HFFc6 (cell line): Measurements from ENCODE around the gene RPL10. TPM values are rescaled to one million over a fixed set of nuclear protein-coding genes. Genes with fewer than 3 reads are reported as not detected.

Experiments used
- DNase-seq: peaks from one replicate; pipeline ENCODE4 v3.0.0-alpha.2; 2018
- H3K27ac Mint-ChIP-seq: 2 replicates; pipeline ENCODE4 v1.8.0; 2020; ENCODE audit warnings: mild to moderate bottlenecking, mixed read lengths
- H3K27me3 Mint-ChIP-seq: 2 replicates; pipeline ENCODE4 v1.8.0; 2021; ENCODE audit warnings: mild to moderate bottlenecking, moderate library complexity, mixed read lengths; ENCODE audit not compliant: insufficient read depth
- H3K36me3 Mint-ChIP-seq: 2 replicates; pipeline ENCODE4 v1.8.0; 2021; ENCODE audit warnings: low read depth, mixed read lengths
- H3K4me1 Mint-ChIP-seq: 2 replicates; pipeline ENCODE4 v1.8.0; 2020; ENCODE audit warnings: low read depth, mixed read lengths
- H3K4me3 Mint-ChIP-seq: 2 replicates; pipeline ENCODE4 v1.8.0; 2020; ENCODE audit warnings: mild to moderate bottlenecking, moderate library complexity, mixed read lengths
- H3K9me3 Mint-ChIP-seq: 2 replicates; pipeline ENCODE4 v1.8.0; 2020; ENCODE audit warnings: mild to moderate bottlenecking, mixed read lengths
- CTCF ChIP-seq: fragments of 200-600 bp; sonication (generic); IDR thresholded peaks from 2 replicates; pipeline ENCODE4 v1.5.0; 2021; ENCODE audit warnings: antibody characterized with exemption, mild to moderate bottlenecking
- total RNA-seq, 6 experiments: library from RNA; stranded (reverse); fragmentation: NEBNext Ultra II Directional; extraction: Animal tissue kit (Norgen Biotek cat#: 25700); gene quantifications; 2 replicates in 1 of 6; 3 replicates in 5 of 6; pipeline ENCODE4 v1.2.3, GENCODE V29; 2021

The RPL10 gene
- total RNA-seq, 6 experiments from 2014 or later, result 1,764 to 1,978 (median 1,934) TPM

- H3K36me3 Mint-ChIP-seq, result peaks cover 8% of the 10 kb centered on the region; the same call in 1 of the 2 replicates
- H3K4me3 Mint-ChIP-seq, result no peak overlapping the region
- peak overlapping the region; percentile 42; the same call in 1 of the 2 replicates for H3K27ac Mint-ChIP-seq
- H3K4me1 Mint-ChIP-seq, result peaks cover 5% of the 10 kb centered on the region; the same call in 1 of the 2 replicates
- no peaks in the 10 kb centered on the region for H3K9me3 Mint-ChIP-seq
- TF ChIP-seq CTCF, result no peak
- no peak for DNase-seq
- peaks cover 13% of the 10 kb centered on the region for H3K27me3 Mint-ChIP-seq
Observed at GRCh38 chrX:154362085-154362742, 36.0 kb upstream of the RPL10 start.

GRCh38 chrX:154363706-154364439 is 34.3 kb upstream of the RPL10 start:
- DNase-seq, result no peak
- peaks cover 5% of the 10 kb centered on the region; the same call in 1 of the 2 replicates for H3K4me1 Mint-ChIP-seq
- TF ChIP-seq CTCF, result no peak

GRCh38 chrX:154365052-154365600 is 33.1 kb upstream of the RPL10 start:
- Mint-ChIP-seq H3K9me3 (no peaks in the 10 kb centered on the region), H3K36me3 (peaks cover 11% of the 10 kb centered on the region), H3K27me3 (peaks cover 11% of the 10 kb centered on the region), H3K27ac (no peak overlapping the region; the same call in 1 of the 2 replicates), H3K4me1 (peaks cover 5% of the 10 kb centered on the region; the same call in 1 of the 2 replicates), H3K4me3 (no peak overlapping the region; the same call in 1 of the 2 replicates)
- TF ChIP-seq CTCF, result no peak
- no peak for DNase-seq

More at GRCh38 chrX:154363706-154364439, 34.3 kb upstream of the RPL10 start:
- H3K36me3 Mint-ChIP-seq, result peaks cover 5% of the 10 kb centered on the region; the same call in 1 of the 2 replicates
- H3K27ac Mint-ChIP-seq, result no peak overlapping the region
- no peaks in the 10 kb centered on the region for H3K9me3 Mint-ChIP-seq
- H3K27me3 Mint-ChIP-seq, result peaks cover 7% of the 10 kb centered on the region
- H3K4me3 Mint-ChIP-seq, result no peak overlapping the region

- Mint-ChIP-seq H3K4me3 (0 out of 2 replicates have a peak overlapping the region, but pooled peaks have one; percentile 28), H3K27ac (no peak overlapping the region; the same call in 1 of the 2 replicates), H3K27me3 (peaks cover 15% of the 10 kb centered on the region), H3K36me3 (peaks cover 12% of the 10 kb centered on the region), H3K4me1 (peaks cover 5% of the 10 kb centered on the region; the same call in 1 of the 2 replicates), H3K9me3 (0 out of 2 replicates have a peak, but pooled peaks cover 4% of the 10 kb centered on the region)
- no peak for DNase-seq
- TF ChIP-seq CTCF, result no peak
Observed at GRCh38 chrX:154365997-154366665, 32.0 kb upstream of the RPL10 start.

- Mint-ChIP-seq H3K36me3 (peaks cover 12% of the 10 kb centered on the region), H3K9me3 (0 out of 2 replicates have a peak, but pooled peaks cover 4% of the 10 kb centered on the region), H3K4me1 (peaks cover 5% of the 10 kb centered on the region; the same call in 1 of the 2 replicates), H3K4me3 (0 out of 2 replicates have a peak overlapping the region, but pooled peaks have one; percentile 28), H3K27ac (peak overlapping the region; percentile 33), H3K27me3 (peaks cover 11% of the 10 kb centered on the region)
- no peak for TF ChIP-seq CTCF
- no peak for DNase-seq
Observed at GRCh38 chrX:154366666-154367055, 31.5 kb upstream of the RPL10 start.
